Tibial nerve (tissue), 4 donors: Measurements from ENCODE around the gene JAG2. TPM values are rescaled to one million over a fixed set of nuclear protein-coding genes. Genes with fewer than 3 reads are reported as not detected.

Experiments used
- DNase-seq, 2 donors: peaks; one replicate each; pipeline ENCODE4 v3.0.0-alpha.2; 2019; ENCODE audit warnings: low spot score in 2 of 2
- H3K27ac ChIP-seq, 4 donors: fragments of 200-600 bp; sonication (generic) in 3 of 4; one replicate each; pipeline ENCODE4 v1.5.1; 2017 to 2019; ENCODE audit warnings: mild to moderate bottlenecking in 1 of 4
- H3K27me3 ChIP-seq, 2 donors: fragments of 200-600 bp; sonication (generic) in 1 of 2; one replicate each; pipeline versions ENCODE4 v1.5.1 to v1.6.0; 2017 to 2019
- H3K36me3 ChIP-seq, 3 donors: fragments of 200-600 bp; sonication (generic); one replicate each; pipeline ENCODE4 v1.5.1; 2018 to 2019
- H3K4me1 ChIP-seq, 4 donors: fragments of 200-600 bp; sonication (generic) in 3 of 4; one replicate each; pipeline ENCODE4 v1.5.1; 2017 to 2019
- H3K4me3 ChIP-seq, 4 donors: fragments of 200-600 bp; sonication (generic) in 3 of 4; one replicate each; pipeline ENCODE4 v1.5.1; 2017 to 2019; ENCODE audit warnings: mild to moderate bottlenecking in 1 of 4, moderate library complexity in 1 of 4
- H3K9me3 ChIP-seq, 4 donors: fragments of 200-600 bp; sonication (generic) in 3 of 4; one replicate each; pipeline ENCODE4 v1.5.1; 2017 to 2019
- CTCF ChIP-seq, 5 experiments: fragments of 200-600 bp in 3 of 5; fragments of 450-650 bp in 2 of 5; sonication (generic) in 3 of 5; IDR thresholded peaks; one replicate each; pipeline ENCODE4 v1.5.1; 2016 to 2019; ENCODE audit warnings: antibody characterized with exemption in 5 of 5, mild to moderate bottlenecking in 3 of 5, moderate library complexity in 2 of 5
- EP300 ChIP-seq, 2 donors: sonication (generic); formaldehyde crosslinking; IDR thresholded peaks; one replicate each; pipeline ENCODE4 v1.6.1; 2017; ENCODE audit warnings: antibody characterized with exemption in 2 of 2, mild to moderate bottlenecking in 1 of 2
- POLR2A ChIP-seq, 2 donors: fragments of 450-650 bp; IDR thresholded peaks; one replicate each; pipeline ENCODE4 v1.6.1; 2017; ENCODE audit warnings: antibody characterized with exemption in 2 of 2, mild to moderate bottlenecking in 2 of 2, moderate library complexity in 2 of 2
- WGBS, 2 donors: methylation state at CpG; one replicate each; pipeline ENCODE4 v1.1.5; 2018; 5-methylcytosine and 5-hydroxymethylcytosine counted together
- total RNA-seq, 4 donors: library from RNA; depleted of rRNA; stranded (reverse); fragments of >200 nt; gene quantifications; one replicate each; pipeline ENCODE4 v1.1.0, GENCODE V29; 2016

The JAG2 gene
- total RNA-seq, 4 donors from 2014 or later: 7.4 to 13.8 (median 12.8) TPM

DNA sequence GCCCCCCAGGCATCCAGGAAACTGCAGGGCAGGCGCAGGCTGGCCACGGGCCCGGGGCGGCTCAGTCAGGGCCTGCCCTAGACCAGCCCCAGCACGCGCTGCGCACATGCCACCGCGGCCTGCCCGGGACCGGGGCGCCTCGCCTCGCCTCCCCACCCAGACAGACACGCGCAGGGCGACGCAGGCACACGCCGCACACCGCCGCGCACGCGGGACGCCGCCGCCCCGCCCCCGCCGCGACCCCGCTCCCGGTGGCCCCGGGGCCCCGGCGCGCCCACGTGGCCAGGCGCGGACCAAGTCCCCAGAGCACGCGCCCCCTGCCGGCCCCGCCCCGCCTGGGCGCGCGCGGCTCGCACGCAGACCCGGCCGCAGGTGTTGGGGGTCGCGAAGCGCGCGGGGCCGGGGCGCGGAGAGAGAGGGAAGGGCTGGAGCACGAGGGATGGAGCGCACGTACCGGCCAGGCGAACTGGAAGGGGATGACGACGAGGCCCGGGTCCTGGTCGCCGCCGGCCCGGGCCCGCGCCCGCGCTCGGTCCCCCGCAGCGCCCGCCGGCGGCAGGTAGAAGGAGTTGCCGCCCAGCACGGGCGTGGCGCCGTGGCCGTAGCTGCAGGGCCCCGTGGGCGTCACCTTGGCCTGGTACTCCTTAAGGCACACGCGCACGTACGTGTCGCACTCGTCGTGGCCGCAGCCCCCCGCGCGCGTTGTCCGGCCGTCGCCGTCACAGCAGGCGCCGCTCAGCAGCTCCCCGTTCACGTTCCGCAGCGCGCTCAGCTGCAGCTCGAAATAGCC lies 1.1 kb downstream of the JAG2 start:
- Histone ChIP-seq H3K9me3 (no peaks in the 10 kb centered on the region), H3K4me3 (peak overlapping the region in 3 of 4 donors; percentile 21 to 52 (median 37)), H3K27me3 (peaks cover 0 to 44% of the 10 kb centered on the region in 2 donors), H3K36me3 (no peaks in the 10 kb centered on the region), H3K27ac (no peak overlapping the region), H3K4me1 (peaks cover 0 to 37% (median 3%) of the 10 kb centered on the region in 4 donors)
- DNase-seq: no peak
- WGBS, 2 donors: 3% methylated on average over 11 of the region's 116 CpGs; no CpG with 5 or more reads in 1 of the 2 donors
- no peak for TF ChIP-seq EP300 (IDR thresholded peaks at IDR 0.05)
- peak in 1 of 5 experiments; percentile 21 for TF ChIP-seq CTCF (IDR thresholded peaks at IDR 0.05)
- no peak for TF ChIP-seq POLR2A (IDR thresholded peaks at IDR 0.05)

DNA sequence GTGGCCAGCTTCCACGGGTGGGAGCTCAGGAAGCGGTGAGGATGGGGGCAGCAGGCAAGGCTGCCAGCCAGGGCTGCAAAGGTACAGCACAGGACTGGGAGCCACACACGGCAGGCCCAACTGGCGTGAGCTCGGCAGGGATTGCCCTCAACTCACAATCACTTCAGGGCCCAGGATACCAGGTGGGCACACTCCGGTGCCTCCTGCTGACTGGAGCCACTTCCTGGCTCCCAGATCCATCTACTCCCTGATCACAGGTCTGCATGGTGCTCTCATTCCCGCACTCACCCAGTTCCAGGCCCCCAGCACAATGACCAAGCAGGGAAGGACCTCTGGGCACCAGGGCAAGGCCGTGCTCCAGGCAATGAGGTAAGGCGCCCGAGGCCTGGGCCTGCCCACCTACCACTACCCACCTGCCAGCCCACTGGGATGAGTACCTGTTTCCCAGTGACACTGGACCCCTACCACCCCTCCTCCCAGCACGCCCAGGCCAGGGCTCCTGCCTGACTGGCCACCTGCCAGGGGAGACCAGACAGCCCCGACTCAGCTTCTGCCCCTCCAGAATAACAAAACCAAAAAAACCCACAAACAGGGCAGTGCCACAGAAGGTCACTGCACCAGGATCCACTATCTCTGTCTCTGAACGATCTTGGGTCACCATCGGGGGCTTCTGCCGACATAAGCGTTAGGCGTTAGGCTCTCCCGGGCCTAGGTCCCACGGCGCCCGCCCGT lies 1.8 kb downstream of the JAG2 start:
- peaks cover 0 to 44% of the 10 kb centered on the region in 2 donors for H3K27me3 ChIP-seq
- peak overlapping the region in 1 of 4 donors; percentile 52 for H3K4me3 ChIP-seq

DNA sequence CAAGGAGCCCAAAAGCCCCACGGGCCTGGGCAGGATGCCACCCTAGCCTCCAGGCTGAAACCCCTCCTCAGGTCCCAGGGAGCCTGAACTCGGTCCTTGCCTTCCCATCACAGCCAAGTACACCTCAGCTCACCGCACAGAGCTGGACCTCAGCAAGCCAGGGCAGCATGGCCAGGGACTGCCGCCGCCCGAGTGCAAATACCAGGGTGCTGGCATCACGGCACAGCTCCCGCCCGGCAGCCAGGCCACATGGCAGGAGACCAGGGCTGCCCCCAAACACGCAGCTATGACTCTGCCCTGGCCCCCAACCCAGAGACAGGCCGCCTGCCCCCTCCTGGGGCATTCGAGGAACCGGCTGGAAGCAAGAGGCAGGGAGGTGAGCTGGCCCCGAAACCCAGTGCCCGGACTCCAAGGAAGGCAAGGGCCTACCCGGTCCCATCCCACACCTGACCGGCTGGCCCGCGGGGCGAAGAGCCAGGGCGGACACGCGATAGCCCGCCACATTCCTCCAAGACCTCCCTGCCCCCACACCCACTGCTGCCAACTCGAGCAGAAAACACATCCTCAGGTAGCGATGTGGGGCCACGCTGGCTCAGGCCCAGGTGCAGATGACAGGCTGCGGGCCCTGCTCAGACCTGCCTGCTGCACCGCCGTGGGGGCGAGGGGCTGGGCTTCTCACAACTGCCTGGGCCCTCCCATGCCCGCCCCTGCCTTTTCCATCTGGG lies 2.7 kb downstream of the JAG2 start:
- Histone ChIP-seq H3K36me3 (no peaks in the 10 kb centered on the region), H3K27ac (no peak overlapping the region), H3K27me3 (peaks cover 0 to 37% of the 10 kb centered on the region in 2 donors), H3K4me1 (peaks cover 0 to 32% (median 2%) of the 10 kb centered on the region in 4 donors), H3K9me3 (no peaks in the 10 kb centered on the region), H3K4me3 (no peak overlapping the region)
- TF ChIP-seq POLR2A (IDR thresholded peaks at IDR 0.05): no peak
- no peak for TF ChIP-seq CTCF (IDR thresholded peaks at IDR 0.05)
- TF ChIP-seq EP300 (IDR thresholded peaks at IDR 0.05): no peak
- 77 to 86% methylated on average over 6 to 24 of the region's 32 CpGs for WGBS, 2 donors
- no peak for DNase-seq

More for the DNA sequence above, 1.8 kb downstream of the JAG2 start:
- Histone ChIP-seq H3K27ac (no peak overlapping the region), H3K36me3 (no peaks in the 10 kb centered on the region), H3K9me3 (no peaks in the 10 kb centered on the region), H3K4me1 (peaks cover 0 to 37% (median 3%) of the 10 kb centered on the region in 4 donors)
- TF ChIP-seq POLR2A (IDR thresholded peaks at IDR 0.05) (no peak), EP300 (IDR thresholded peaks at IDR 0.05) (no peak), CTCF (IDR thresholded peaks at IDR 0.05) (no peak)
- DNase-seq: no peak
- WGBS, 2 donors: 47 to 61% methylated on average over 12 to 22 of the region's 22 CpGs

DNA sequence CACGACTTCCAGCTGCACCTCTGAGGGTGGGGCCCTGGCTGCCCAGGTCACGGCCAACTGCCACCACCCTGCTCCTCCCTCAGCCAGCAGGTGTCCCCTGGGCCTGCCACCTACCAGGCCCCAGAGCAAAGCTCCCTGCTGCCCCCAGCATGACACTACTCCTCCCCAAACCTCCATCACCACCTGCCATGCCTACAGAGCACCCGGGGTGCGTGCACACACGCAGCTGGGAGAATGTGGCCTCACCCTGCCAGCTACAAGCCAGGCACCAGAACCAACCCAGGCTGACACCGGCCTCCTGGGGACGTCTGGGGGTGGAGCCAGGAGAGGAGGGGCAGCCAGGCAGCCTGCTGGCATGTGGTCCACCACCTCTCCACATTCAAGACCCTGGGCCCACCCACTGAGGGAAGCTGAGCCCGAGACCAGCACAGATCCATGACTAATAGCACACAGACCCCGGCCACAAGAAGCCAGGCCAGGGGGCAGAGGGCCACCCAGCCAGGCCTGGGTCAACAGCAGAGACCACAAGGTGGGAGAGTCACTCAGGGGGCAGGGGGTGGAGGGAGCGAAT lies 3.4 kb downstream of the JAG2 start:
- Histone ChIP-seq H3K36me3 (no peaks in the 10 kb centered on the region), H3K27ac (no peak overlapping the region), H3K4me3 (no peak overlapping the region), H3K27me3 (peaks cover 0 to 31% of the 10 kb centered on the region in 2 donors), H3K9me3 (no peaks in the 10 kb centered on the region), H3K4me1 (peaks cover 0 to 25% (median 0%) of the 10 kb centered on the region in 4 donors)
- DNase-seq: no peak
- WGBS, 2 donors: 81 to 82% methylated on average over 9 of the region's 10 CpGs
- TF ChIP-seq EP300 (IDR thresholded peaks at IDR 0.05): no peak
- no peak for TF ChIP-seq POLR2A (IDR thresholded peaks at IDR 0.05)
- TF ChIP-seq CTCF (IDR thresholded peaks at IDR 0.05): no peak
